ENCODE data around the gene NRXN3. TPM values are rescaled to one million over a fixed set of nuclear protein-coding genes. Genes with fewer than 3 reads are reported as not detected.
"Not testable (repeated sequence)": the region's sequence is repeated elsewhere in the genome, so short reads cannot be mapped to it uniquely, and the experiment has no call there.

NRXN3 gene
- total and polyA plus RNA-seq, 2 of the 4 experiments (the other 2 are of a cell fraction) = 4.8 to 25.1 TPM

DNA sequence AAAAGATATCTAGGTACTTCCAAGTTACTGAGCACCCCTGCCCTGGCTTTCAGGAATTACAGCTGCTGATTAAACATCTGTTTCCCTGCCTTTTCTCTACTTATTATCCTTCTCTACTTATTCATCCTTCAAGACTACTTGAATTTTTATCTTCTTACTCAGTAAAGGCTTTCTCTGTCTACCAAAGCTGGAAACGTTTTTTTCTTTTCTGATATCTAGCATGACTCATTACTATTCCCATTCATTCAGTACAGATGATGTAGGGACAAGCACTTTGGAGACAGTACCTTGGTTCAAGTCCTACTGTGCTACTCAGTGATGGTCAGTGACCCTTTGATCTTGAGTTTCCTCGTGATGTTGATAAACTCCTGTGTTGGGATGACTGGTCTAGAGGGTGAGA lies 848.7 kb downstream of the NRXN3 start:
- H3K9ac ChIP-seq (ENCODE audit: low read depth, low read length) = no peak overlapping the region
- H3K9me1 ChIP-seq (ENCODE audit: insufficient read depth, low read length) = 0 out of 2 replicates have a peak, but pooled peaks cover 3% of the 10 kb centered on the region
- no peak overlapping the region for H2BK20ac ChIP-seq (ENCODE audit: low read depth, low read length)
- no peak overlapping the region for H4K5ac ChIP-seq (ENCODE audit: low read depth, low read length)
- no peak overlapping the region for H2BK5ac ChIP-seq (ENCODE audit: low read depth, low read length, poor library complexity, severe bottlenecking)
- no peak overlapping the region for H3K23ac ChIP-seq (ENCODE audit: low read depth, low read length)
- dilution Hi-C loops (cut with HindIII; ENCODE audit: low sequenced_read_pairs, unreplicated experiment) = no loop called here
- no CpG with 5 or more reads among the region's 2 CpGs for WGBS, 2 experiments (ENCODE audit: extremely low coverage in 2 of 2, insufficient read length in 1 of 2)
- H3K56ac ChIP-seq (ENCODE audit: extremely low read depth, insufficient read depth, low read length) = no peak overlapping the region
- H3K4ac ChIP-seq (ENCODE audit: low read depth, low read length) = peak overlapping the region; percentile 14; the same call in 1 of the 2 replicates
- peaks cover 2% of the 10 kb centered on the region; the same call in 1 of the 2 replicates for H3K27me3 ChIP-seq (ENCODE audit: control insufficient read depth, insufficient read depth, low read length)
- H3K36me3 ChIP-seq (ENCODE audit: control insufficient read depth, insufficient read depth, low read length) = no peaks in the 10 kb centered on the region
- no peak overlapping the region for H4K91ac ChIP-seq (ENCODE audit: insufficient read depth, low read depth, low read length)
- POLR2A ChIA-PET (ENCODE audit: unreplicated experiment) = interaction anchor here (0.5 kb wide), 1 partner anchor 360 kb away, joined by 7 read pairs; no protein-coding TSS in a partner anchor
- no peak overlapping the region for H2AK9ac ChIP-seq (replicated peaks; ENCODE audit: low read depth, low read length, poor library complexity)
- DNase-seq = peak; percentile 82
- CTCF ChIA-PET = interaction anchor here (0.9 kb wide), 1 partner anchor 237 kb away, joined by 3 read pairs; no protein-coding TSS in a partner anchor
- BruUV-seq (replicated peaks) = no TSS peak
- no peaks in the 10 kb centered on the region for H4K20me1 ChIP-seq (ENCODE audit: insufficient read depth, low read length)
- TF ChIP-seq FOS (IDR thresholded peaks at IDR 0.05; ENCODE audit: low read depth, low read length) (peak; percentile 70), SMC3 (IDR thresholded peaks at IDR 0.05; ENCODE audit: low read depth, low read length) (no peak)
- no peak overlapping the region for H2BK15ac ChIP-seq (ENCODE audit: low read depth, low read length)
- H2AFZ ChIP-seq (replicated peaks; ENCODE audit: low read length, poor library complexity) = no peak overlapping the region
- H3K9me3 ChIP-seq (ENCODE audit: control insufficient read depth, insufficient read depth, low read length) = no peaks in the 10 kb centered on the region
- H4K8ac ChIP-seq (ENCODE audit: low read depth in 2 of 2, low read length in 2 of 2) = no peak overlapping the region
- H2AK5ac ChIP-seq (ENCODE audit: low read depth, low read length) = no peak overlapping the region; the same call in 1 of the 2 replicates
- H3K4me1 ChIP-seq (ENCODE audit: control insufficient read depth, insufficient read depth, low read length) = peaks cover 2% of the 10 kb centered on the region; the same call in 1 of the 2 replicates
- no peaks in the 10 kb centered on the region for H3K79me1 ChIP-seq (ENCODE audit: low read depth in 1 of 2, low read length in 2 of 2)
- in situ Hi-C loops (cut with MboI; ENCODE audit: low sequenced_read_pairs) = loop anchor here (10.0 kb wide), 1 partner anchor 1036 kb away; no protein-coding TSS in a partner anchor
- intact Hi-C loops (cut with micrococcal nuclease) = loop anchor here (10.0 kb wide), 1 partner anchor 1196 kb away; the partner anchor contains the start of gene DIO2
- H2BK120ac ChIP-seq (ENCODE audit: low read depth, low read length) = 0 out of 2 replicates have a peak overlapping the region, but pooled peaks have one; percentile 7
- H3K27ac ChIP-seq (ENCODE audit: insufficient read depth, low read length) = no peak overlapping the region
- ATAC-seq (ENCODE audit: low read depth) = peak; percentile 55
- H3K4me2 ChIP-seq (ENCODE audit: low read depth, low read length) = no peak overlapping the region
- H3K14ac ChIP-seq (replicated peaks; ENCODE audit: low read depth, low read length) = peak overlapping the region; percentile 53
- no peak overlapping the region for H3K4me3 ChIP-seq (ENCODE audit: insufficient read depth, low read depth, low read length)
- no peak overlapping the region for H3K18ac ChIP-seq (ENCODE audit: low read depth, low read length)

DNA sequence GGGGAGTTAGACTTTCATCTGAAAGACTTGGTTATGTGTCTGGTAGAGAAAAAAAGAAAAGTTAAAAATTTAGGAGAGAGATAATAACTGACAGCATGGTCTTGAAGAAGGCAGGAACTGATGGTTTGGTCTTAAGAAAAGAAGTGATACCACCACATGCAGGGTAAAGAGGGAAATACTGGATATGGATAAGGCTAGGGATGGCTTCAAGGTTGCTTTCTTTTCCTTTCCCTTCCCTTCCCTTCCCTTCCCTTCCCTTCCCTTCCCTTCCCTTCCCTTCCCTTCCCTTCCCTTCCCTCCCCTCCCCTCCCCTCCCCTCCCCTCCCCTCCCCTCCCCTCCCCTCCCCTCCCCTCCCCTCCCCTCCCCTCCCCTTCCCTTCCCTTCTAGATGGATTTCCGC lies 849.7 kb downstream of the NRXN3 start:
- H3K56ac ChIP-seq (ENCODE audit: extremely low read depth, insufficient read depth, low read length); H4K8ac ChIP-seq (ENCODE audit: low read depth in 2 of 2, low read length in 2 of 2); H3K9me1 ChIP-seq (ENCODE audit: insufficient read depth, low read length); H3K27ac ChIP-seq (ENCODE audit: insufficient read depth, low read length); H2AK5ac ChIP-seq (ENCODE audit: low read depth, low read length); POLR2A ChIA-PET (ENCODE audit: unreplicated experiment); H3K79me1 ChIP-seq (ENCODE audit: low read depth in 1 of 2, low read length in 2 of 2); H3K4me2 ChIP-seq (ENCODE audit: low read depth, low read length); H2AFZ ChIP-seq (replicated peaks; ENCODE audit: low read length, poor library complexity); H3K4me3 ChIP-seq (ENCODE audit: insufficient read depth, low read depth, low read length); H3K14ac ChIP-seq (replicated peaks; ENCODE audit: low read depth, low read length); ATAC-seq (ENCODE audit: low read depth); dilution Hi-C loops (cut with HindIII; ENCODE audit: low sequenced_read_pairs, unreplicated experiment); H2BK120ac ChIP-seq (ENCODE audit: low read depth, low read length); H2BK15ac ChIP-seq (ENCODE audit: low read depth, low read length); H3K9me3 ChIP-seq (ENCODE audit: control insufficient read depth, insufficient read depth, low read length); H2BK20ac ChIP-seq (ENCODE audit: low read depth, low read length); H3K9ac ChIP-seq (ENCODE audit: low read depth, low read length); H3K36me3 ChIP-seq (ENCODE audit: control insufficient read depth, insufficient read depth, low read length); H3K27me3 ChIP-seq (ENCODE audit: control insufficient read depth, insufficient read depth, low read length); H2AK9ac ChIP-seq (replicated peaks; ENCODE audit: low read depth, low read length, poor library complexity); H3K4ac ChIP-seq (ENCODE audit: low read depth, low read length); H4K20me1 ChIP-seq (ENCODE audit: insufficient read depth, low read length); H4K5ac ChIP-seq (ENCODE audit: low read depth, low read length); DNase-seq; H3K23ac ChIP-seq (ENCODE audit: low read depth, low read length); H3K4me1 ChIP-seq (ENCODE audit: control insufficient read depth, insufficient read depth, low read length); BruUV-seq (replicated peaks); H3K18ac ChIP-seq (ENCODE audit: low read depth, low read length); H4K91ac ChIP-seq (ENCODE audit: insufficient read depth, low read depth, low read length); H2BK5ac ChIP-seq (ENCODE audit: low read depth, low read length, poor library complexity, severe bottlenecking); CTCF ChIA-PET: not testable (repeated sequence)
- no CpG with 5 or more reads among the region's 1 CpG for WGBS, 2 experiments (ENCODE audit: extremely low coverage in 2 of 2, insufficient read length in 1 of 2)
- intact Hi-C loops (cut with micrococcal nuclease) (loop anchor here (10.0 kb wide), 1 partner anchor 1195 kb away; the partner anchor contains the start of gene DIO2), in situ Hi-C loops (cut with MboI; ENCODE audit: low sequenced_read_pairs) (loop anchor here (10.0 kb wide), 1 partner anchor 1035 kb away; no protein-coding TSS in a partner anchor)

All from IMR-90 (cell line).